Measurements from ENCODE around the gene RPN2.
A peak's percentile ranks its signal among the peaks of the same experiment; 100 is the strongest.

Gene RPN2

GRCh38 chr20:37265152-37265551, 86.0 kb downstream of the RPN2 start:
- DNase-seq (ENCODE audit: low spot score in 2 of 2) (peak in 1 of 2 donors; percentile 43), ATAC-seq (ENCODE audit: low read depth) (peak; percentile 93)
- H3K9me3 Mint-ChIP-seq: no peaks in the 10 kb centered on the region
- no peaks in the 10 kb centered on the region for H3K36me3 Mint-ChIP-seq
- peaks cover 8% of the 10 kb centered on the region for H3K4me1 Mint-ChIP-seq
- H3K27ac Mint-ChIP-seq: no peak overlapping the region
- no peak overlapping the region for H3K4me3 Mint-ChIP-seq
- peaks cover 3% of the 10 kb centered on the region for H3K27me3 Mint-ChIP-seq

DNA sequence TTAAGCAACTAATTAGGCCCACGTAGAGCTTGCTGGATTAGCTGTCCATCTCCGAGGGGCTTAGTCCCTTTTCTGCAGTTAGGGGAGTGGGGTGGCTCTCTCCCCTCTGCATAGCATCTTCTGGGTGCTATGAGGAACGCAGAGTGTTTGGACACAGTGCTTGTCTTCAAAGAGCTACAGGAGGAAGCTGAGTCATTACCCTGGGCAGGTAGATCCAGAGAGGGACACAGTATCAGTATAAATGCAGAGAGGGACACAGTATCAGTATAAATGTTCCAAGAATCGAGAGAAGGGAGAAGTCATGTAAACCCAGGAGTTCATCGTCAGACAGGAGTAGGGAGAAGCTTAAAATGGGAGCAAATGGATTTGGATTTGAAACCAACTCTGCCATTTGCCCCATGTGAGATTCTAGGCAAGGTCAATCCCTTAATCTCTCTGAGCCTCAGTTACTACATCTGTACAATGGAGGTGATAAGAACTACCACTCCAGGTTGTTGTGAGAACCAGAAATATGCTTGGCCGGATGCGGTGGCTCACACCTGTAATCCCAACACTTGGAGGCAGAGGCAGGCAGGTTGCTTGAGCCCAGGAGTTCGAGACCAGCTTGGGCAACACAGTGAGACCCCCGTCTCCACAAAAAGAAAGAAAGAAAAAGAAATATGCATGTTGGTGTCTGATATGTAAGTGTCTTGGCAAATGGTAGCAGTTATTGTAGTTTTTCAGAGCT, 88.0 kb downstream of the RPN2 start:
- Mint-ChIP-seq H3K9me3 (no peaks in the 10 kb centered on the region), H3K27ac (no peak overlapping the region), H3K27me3 (peaks cover 3% of the 10 kb centered on the region), H3K4me1 (peaks cover 17% of the 10 kb centered on the region), H3K36me3 (no peaks in the 10 kb centered on the region), H3K4me3 (no peak overlapping the region)
- ATAC-seq (ENCODE audit: low read depth) (no peak), DNase-seq (ENCODE audit: low spot score in 2 of 2) (no peak)

DNA sequence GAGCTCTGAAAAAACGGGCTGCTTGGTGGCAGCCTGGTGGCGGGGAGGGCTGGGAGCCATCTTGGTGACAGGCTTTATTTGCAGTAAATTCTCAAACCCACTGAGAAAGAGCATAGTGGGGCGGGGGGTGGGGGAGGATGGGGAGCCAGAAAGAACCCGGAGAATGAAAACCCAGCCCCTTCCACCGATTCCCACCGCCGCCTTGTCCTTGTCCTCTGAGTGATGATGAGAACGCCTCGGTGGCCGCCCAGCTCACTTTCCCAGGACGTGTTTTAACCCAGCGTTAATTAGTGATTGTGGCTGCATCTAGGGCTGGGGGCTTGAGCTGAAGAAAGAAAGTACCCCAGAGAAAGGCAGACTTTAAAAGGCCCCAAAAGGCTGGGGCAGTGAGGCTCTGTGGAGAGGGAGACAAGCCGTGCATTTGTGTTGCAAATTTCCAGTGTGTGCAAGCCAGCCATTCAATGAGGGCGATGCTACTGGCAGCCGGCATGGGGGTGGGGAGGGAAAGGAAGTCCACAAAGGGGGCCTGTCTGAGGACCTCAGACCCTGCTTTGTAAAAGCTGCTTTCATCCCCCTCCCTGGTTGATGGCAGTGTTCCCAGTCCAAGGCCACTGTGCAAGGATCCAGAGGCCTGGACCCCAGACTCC, 88.7 kb downstream of the RPN2 start:
- Mint-ChIP-seq H3K27me3 (no peaks in the 10 kb centered on the region), H3K4me1 (peaks cover 18% of the 10 kb centered on the region), H3K36me3 (no peaks in the 10 kb centered on the region), H3K9me3 (no peaks in the 10 kb centered on the region), H3K27ac (no peak overlapping the region), H3K4me3 (no peak overlapping the region)
- DNase-seq (ENCODE audit: low spot score in 2 of 2) (no peak), ATAC-seq (ENCODE audit: low read depth) (no peak)

DNA sequence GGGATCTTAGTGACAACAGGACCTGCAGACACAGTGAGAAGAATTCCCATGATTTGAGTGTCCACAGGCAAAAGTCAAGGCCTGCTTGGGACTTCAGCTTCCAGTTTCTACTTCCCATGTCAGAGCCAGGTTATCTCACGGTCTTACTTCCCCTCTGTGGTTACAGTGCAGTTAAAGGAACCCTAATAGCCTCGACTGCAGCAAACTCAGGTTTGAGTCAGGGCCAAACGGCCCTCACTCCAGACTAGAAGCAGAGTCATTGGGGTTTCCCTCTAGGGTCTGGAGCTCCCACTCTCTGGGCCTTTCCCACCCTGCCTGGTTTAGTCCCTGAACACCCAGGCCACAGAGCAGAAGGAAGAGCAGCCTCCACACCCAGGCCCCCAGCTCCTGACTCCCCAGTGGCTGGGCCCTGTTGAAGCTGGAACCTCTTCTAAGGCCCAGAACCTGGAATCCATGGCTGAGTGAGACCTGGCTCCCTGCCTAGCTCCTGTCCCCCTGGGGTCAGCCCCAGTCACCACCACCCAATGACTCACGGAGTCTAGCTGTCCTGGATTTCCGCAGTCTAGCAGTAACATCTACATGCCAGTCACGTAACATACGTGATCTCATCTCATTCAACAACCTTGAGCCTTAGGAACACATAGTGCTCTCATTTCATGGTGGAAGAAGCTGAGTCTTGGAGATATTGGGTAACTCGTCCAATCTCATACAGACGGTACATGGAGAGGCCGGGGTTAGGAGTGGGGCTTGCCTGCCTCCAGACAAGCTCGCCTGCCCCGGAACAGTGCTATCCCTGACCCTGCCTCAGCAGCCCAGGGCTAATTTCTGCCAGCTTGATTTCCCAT, 91.7 kb downstream of the RPN2 start:
- H3K9me3 Mint-ChIP-seq: no peaks in the 10 kb centered on the region
- DNase-seq (ENCODE audit: low spot score in 2 of 2) (peak in 1 of 2 donors; percentile 26), ATAC-seq (ENCODE audit: low read depth) (peak; percentile 76)
- peaks cover 30% of the 10 kb centered on the region for H3K4me1 Mint-ChIP-seq
- H3K27ac Mint-ChIP-seq: peak overlapping the region; percentile 55
- no peak overlapping the region for H3K4me3 Mint-ChIP-seq
- H3K36me3 Mint-ChIP-seq: no peaks in the 10 kb centered on the region
- H3K27me3 Mint-ChIP-seq: no peaks in the 10 kb centered on the region

- Mint-ChIP-seq H3K4me1 (peaks cover 34% of the 10 kb centered on the region), H3K27ac (peak overlapping the region; percentile 55), H3K4me3 (no peak overlapping the region), H3K9me3 (no peaks in the 10 kb centered on the region), H3K27me3 (no peaks in the 10 kb centered on the region), H3K36me3 (no peaks in the 10 kb centered on the region)
- ATAC-seq (ENCODE audit: low read depth): no peak
- DNase-seq (ENCODE audit: low spot score in 2 of 2): no peak
Observed at GRCh38 chr20:37271421-37271768, 92.3 kb downstream of the RPN2 start.

DNA sequence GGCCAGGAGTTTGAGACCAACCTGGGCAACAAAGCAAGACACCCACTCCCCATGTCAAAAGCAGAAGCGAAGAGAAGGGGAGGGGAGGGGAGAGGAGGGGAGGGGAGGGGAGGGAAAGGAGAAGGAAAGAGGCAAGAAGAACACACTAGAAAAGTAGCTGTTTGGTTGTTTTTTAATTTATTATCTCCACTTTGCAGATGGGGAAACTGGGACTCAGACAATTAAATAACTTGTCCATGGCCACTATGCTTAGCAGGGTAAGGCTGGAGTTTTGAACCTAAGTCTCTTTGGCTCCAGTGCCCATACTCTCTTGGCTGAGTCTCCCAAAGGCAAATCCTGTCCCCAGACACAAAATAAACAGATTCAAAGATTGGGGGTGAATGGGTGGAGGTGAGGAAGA, 94.9 kb downstream of the RPN2 start:
- ATAC-seq (ENCODE audit: low read depth) (no peak), DNase-seq (ENCODE audit: low spot score in 2 of 2) (no peak)
- H3K36me3 Mint-ChIP-seq: no peaks in the 10 kb centered on the region
- H3K27ac Mint-ChIP-seq: peak overlapping the region; percentile 37
- no peaks in the 10 kb centered on the region for H3K9me3 Mint-ChIP-seq
- H3K4me1 Mint-ChIP-seq: peaks cover 43% of the 10 kb centered on the region
- H3K27me3 Mint-ChIP-seq: no peaks in the 10 kb centered on the region
- no peak overlapping the region for H3K4me3 Mint-ChIP-seq

- no peak for DNase-seq (ENCODE audit: low spot score in 2 of 2)
- H3K27me3 Mint-ChIP-seq: no peaks in the 10 kb centered on the region
- no peaks in the 10 kb centered on the region for H3K9me3 Mint-ChIP-seq
- no peaks in the 10 kb centered on the region for H3K36me3 Mint-ChIP-seq
- ATAC-seq (ENCODE audit: low read depth): peak; percentile 60
- no peak overlapping the region for H3K4me3 Mint-ChIP-seq
- H3K27ac Mint-ChIP-seq: peak overlapping the region; percentile 54
- H3K4me1 Mint-ChIP-seq: peaks cover 38% of the 10 kb centered on the region
Observed at GRCh38 chr20:37274851-37275524, 95.9 kb downstream of the RPN2 start.

DNA sequence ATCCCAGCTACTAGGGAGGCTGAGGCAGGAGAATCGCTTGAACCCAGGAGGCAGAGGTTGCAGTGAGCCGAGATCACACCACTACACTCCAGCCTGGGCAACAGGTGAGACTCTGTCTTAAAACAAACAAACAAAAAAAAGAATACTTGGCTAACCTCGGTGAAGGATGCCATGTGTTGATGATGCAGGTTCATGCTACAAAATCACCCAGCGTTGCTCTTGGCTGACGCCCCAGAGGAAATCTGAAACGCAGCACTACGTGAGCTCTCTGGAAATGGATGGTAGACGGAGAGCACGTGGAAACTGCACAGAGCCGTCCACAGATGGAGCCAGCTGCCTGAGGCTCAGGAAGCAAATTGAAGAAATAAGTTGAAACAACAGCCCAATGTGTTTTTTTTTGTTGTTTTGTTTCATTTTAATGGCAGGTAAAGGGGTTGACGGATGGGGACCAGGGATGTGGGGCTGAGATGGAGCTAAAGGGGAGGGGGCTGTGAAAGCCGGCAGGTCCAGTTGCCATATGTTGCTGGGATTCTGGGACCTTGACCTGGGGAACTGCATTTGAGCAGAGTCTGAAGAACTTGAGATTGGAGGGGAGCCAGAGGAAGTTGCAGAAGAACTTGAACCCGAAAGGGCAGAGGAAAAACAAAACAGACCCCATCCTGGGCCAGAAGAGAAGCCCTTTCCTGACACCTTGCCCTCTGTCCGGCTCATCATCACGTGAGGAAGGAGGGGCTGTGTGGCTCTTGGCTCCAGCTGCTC, 97.5 kb downstream of the RPN2 start:
- Mint-ChIP-seq H3K36me3 (no peaks in the 10 kb centered on the region), H3K27ac (peak overlapping the region; percentile 17), H3K27me3 (no peaks in the 10 kb centered on the region), H3K4me1 (peaks cover 28% of the 10 kb centered on the region), H3K4me3 (peak overlapping the region; percentile 56), H3K9me3 (no peaks in the 10 kb centered on the region)
- DNase-seq (ENCODE audit: low spot score in 2 of 2): no peak
- peak; percentile 74 for ATAC-seq (ENCODE audit: low read depth)

- Mint-ChIP-seq H3K4me3 (peak overlapping the region; percentile 56), H3K9me3 (no peaks in the 10 kb centered on the region), H3K27ac (peak overlapping the region; percentile 17), H3K36me3 (no peaks in the 10 kb centered on the region), H3K27me3 (no peaks in the 10 kb centered on the region), H3K4me1 (peaks cover 28% of the 10 kb centered on the region)
- DNase-seq (ENCODE audit: low spot score in 2 of 2) (no peak), ATAC-seq (ENCODE audit: low read depth) (no peak)
Observed at GRCh38 chr20:37277253-37277593, 98.1 kb downstream of the RPN2 start.

DNA sequence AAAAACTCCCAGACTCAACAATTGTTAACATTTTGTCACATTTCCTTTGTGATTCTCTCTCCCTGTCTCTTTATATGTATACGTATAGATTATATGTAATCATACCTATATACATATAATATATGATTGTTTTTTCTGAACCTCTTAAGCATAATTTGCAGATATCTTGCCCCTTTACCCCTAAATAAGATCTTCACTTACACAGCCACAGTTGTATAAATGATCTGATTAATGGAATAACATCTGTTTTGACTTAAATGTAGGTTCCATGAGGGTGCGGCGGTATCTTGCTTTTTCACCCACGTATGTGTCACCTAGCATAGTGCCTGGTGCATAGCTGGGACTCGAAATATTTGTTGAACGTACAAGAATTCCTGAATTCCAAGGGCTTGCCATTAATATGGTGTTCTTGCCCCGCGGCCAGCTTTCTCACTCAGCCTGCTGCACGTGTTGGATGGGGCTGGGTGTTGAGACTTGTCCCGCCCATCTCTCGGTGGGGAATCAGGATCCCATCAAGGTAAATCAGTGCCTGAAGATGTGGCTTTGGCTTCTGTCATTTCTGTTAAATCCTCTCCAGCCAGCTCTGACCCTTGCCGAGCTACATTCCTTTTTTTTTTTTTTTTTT, 99.9 kb downstream of the RPN2 start:
- H3K36me3 Mint-ChIP-seq: no peaks in the 10 kb centered on the region
- H3K27me3 Mint-ChIP-seq: no peaks in the 10 kb centered on the region
- no peaks in the 10 kb centered on the region for H3K9me3 Mint-ChIP-seq
- no peak overlapping the region for H3K4me3 Mint-ChIP-seq
- DNase-seq (ENCODE audit: low spot score in 2 of 2) (no peak), ATAC-seq (ENCODE audit: low read depth) (no peak)
- H3K27ac Mint-ChIP-seq: no peak overlapping the region
- peaks cover 19% of the 10 kb centered on the region for H3K4me1 Mint-ChIP-seq

GRCh38 chr20:37279820-37280219, 100.7 kb downstream of the RPN2 start:
- H3K27me3 Mint-ChIP-seq: no peaks in the 10 kb centered on the region
- no peaks in the 10 kb centered on the region for H3K9me3 Mint-ChIP-seq
- H3K4me1 Mint-ChIP-seq: peaks cover 17% of the 10 kb centered on the region
- DNase-seq (ENCODE audit: low spot score in 2 of 2) (no peak), ATAC-seq (ENCODE audit: low read depth) (no peak)
- H3K36me3 Mint-ChIP-seq: no peaks in the 10 kb centered on the region
- H3K27ac Mint-ChIP-seq: no peak overlapping the region
- no peak overlapping the region for H3K4me3 Mint-ChIP-seq

DNA sequence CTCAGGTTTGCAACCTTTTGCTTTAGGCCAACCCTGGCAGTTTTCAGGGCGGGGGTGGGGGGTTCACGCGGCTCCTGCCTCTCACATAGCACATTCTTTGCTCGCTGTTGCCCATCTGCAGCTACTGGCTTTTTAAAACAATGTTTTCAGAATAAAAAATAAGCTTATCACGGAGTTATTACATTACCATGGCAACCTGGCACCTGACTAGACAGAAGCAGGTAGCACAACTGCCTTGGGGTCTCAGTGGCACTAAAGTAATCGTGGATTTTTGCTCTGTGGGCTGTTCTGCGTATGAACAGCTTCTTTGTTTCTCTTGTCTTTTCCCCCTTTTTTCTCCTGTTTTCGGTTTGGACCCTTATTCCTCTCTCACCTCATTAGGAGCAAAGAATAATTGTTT, 101.3 kb downstream of the RPN2 start:
- Mint-ChIP-seq H3K4me1 (peaks cover 13% of the 10 kb centered on the region), H3K27me3 (no peaks in the 10 kb centered on the region), H3K36me3 (no peaks in the 10 kb centered on the region), H3K27ac (no peak overlapping the region), H3K9me3 (no peaks in the 10 kb centered on the region), H3K4me3 (no peak overlapping the region)
- ATAC-seq (ENCODE audit: low read depth): no peak
- DNase-seq (ENCODE audit: low spot score in 2 of 2): no peak

- Mint-ChIP-seq H3K9me3 (no peaks in the 10 kb centered on the region), H3K4me3 (no peak overlapping the region), H3K27me3 (no peaks in the 10 kb centered on the region), H3K27ac (no peak overlapping the region), H3K36me3 (no peaks in the 10 kb centered on the region), H3K4me1 (no peaks in the 10 kb centered on the region)
- DNase-seq (ENCODE audit: low spot score in 2 of 2): no peak
- no peak for ATAC-seq (ENCODE audit: low read depth)
Observed at GRCh38 chr20:37282556-37282955, 103.4 kb downstream of the RPN2 start.
